Measurements from ENCODE around the gene E4F1. TPM values are rescaled to one million over a fixed set of nuclear protein-coding genes. Genes with fewer than 3 reads are reported as not detected.
A peak's percentile ranks its signal among the peaks of the same experiment; 100 is the strongest.

E4F1 gene
- total and polyA plus RNA-seq, 2 of the 13 experiments (the other 11 are each of a cell fraction or from before 2014, with no cell fraction given): 13.8 to 19.5 TPM

- TF ChIP-seq SRSF9 (IDR thresholded peaks at IDR 0.05; ENCODE audit: borderline replicate concordance, insufficient read depth, low read depth, low read length, poor library complexity, severe bottlenecking): no peak
- TF ChIP-seq ZBTB2 (CRISPR knock-in tag; IDR thresholded peaks at IDR 0.05; ENCODE audit: low read depth): peak; percentile 67; the same call in 1 of the 2 replicates
- TF ChIP-seq MAFK (conservative IDR thresholded peaks at IDR 0.05 in 1 of 2, IDR thresholded peaks at IDR 0.05 in 1 of 2; ENCODE audit: low read length in 2 of 2): peak in 1 of 2 experiments; percentile 38; a peak in 2 of 4 replicates
- peak; percentile 54; the same call in 1 of the 2 replicates for TF ChIP-seq BRCA1 (CRISPR knock-in tag; IDR thresholded peaks at IDR 0.05)
- peak; percentile 76; the same call in 1 of the 2 replicates for TF ChIP-seq NFKBIZ (CRISPR knock-in tag; IDR thresholded peaks at IDR 0.05)
- TF ChIP-seq NONO (IDR thresholded peaks at IDR 0.05): no peak
- peak; percentile 89; the same call in 1 of the 2 replicates for TF ChIP-seq NONO (CRISPR knock-in tag; conservative IDR thresholded peaks at IDR 0.05)
- TF ChIP-seq EP300 (IDR thresholded peaks at IDR 0.05; ENCODE audit: low read depth in 2 of 2, low read length in 2 of 2): peak in 1 of 2 experiments; percentile 18; a peak in 1 of 4 replicates
- TF ChIP-seq EP300 (CRISPR knock-in tag; IDR thresholded peaks at IDR 0.05; ENCODE audit: borderline replicate concordance): peak; percentile 35; the same call in 1 of the 2 replicates
- no peak for TF ChIP-seq SOX6 (IDR thresholded peaks at IDR 0.05)
- TF ChIP-seq SOX6 (CRISPR knock-in tag; IDR thresholded peaks at IDR 0.05): peak; percentile 44
- peak; percentile 89; the same call in 1 of the 2 replicates for TF ChIP-seq AHR (CRISPR knock-in tag; IDR thresholded peaks at IDR 0.05)
- TF ChIP-seq HIVEP1 (CRISPR knock-in tag; IDR thresholded peaks at IDR 0.05): peak; percentile 74
- TF ChIP-seq SIX4 (CRISPR knock-in tag; IDR thresholded peaks at IDR 0.05): no peak; the same call in 1 of the 2 replicates
- TF ChIP-seq ZNF446 (CRISPR knock-in tag; IDR thresholded peaks at IDR 0.05): peak; percentile 52; the same call in 1 of the 2 replicates
- TF ChIP-seq ZKSCAN1 (IDR thresholded peaks at IDR 0.05; ENCODE audit: low read length): 0 out of 2 replicates have a peak, but pooled peaks have one; percentile 7
- peak; percentile 86 for TF ChIP-seq BCL3 (CRISPR knock-in tag; IDR thresholded peaks at IDR 0.05)
- 0 out of 2 replicates have a peak, but pooled peaks have one; percentile 41 for TF ChIP-seq ZNF577 (CRISPR knock-in tag; IDR thresholded peaks at IDR 0.05; ENCODE audit: borderline replicate concordance, low read depth)
- TF ChIP-seq CBX2 (IDR thresholded peaks at IDR 0.05; ENCODE audit: low read depth, low read length): no peak
- no peak for TF ChIP-seq CBX2 (CRISPR knock-in tag; IDR thresholded peaks at IDR 0.05; ENCODE audit: low read depth)
- TF ChIP-seq ZNF644 (CRISPR knock-in tag; IDR thresholded peaks at IDR 0.05; ENCODE audit: low read depth): no peak
- peak; percentile 100 for TF ChIP-seq PRDM10 (CRISPR knock-in tag; IDR thresholded peaks at IDR 0.05; ENCODE audit: low read depth)
- peak; percentile 27 for TF ChIP-seq ZNF333 (CRISPR knock-in tag; IDR thresholded peaks at IDR 0.05; ENCODE audit: borderline replicate concordance)
These were observed 18.1 kb upstream of the E4F1 start, which contains the start of gene MLST8 (continued) for GRCh38 chr16:2205104-2205966.
